Adrenal gland (tissue), 5 donors: ENCODE measurements around the gene DIO3.

Experiments
- CTCF ChIP-seq, 6 experiments: fragments of 450-650 bp in 4 of 6; fragments of 200-600 bp in 2 of 6; sonication (generic) in 1 of 6; IDR thresholded peaks; 1 replicate in 5 of 6; 2 replicates in 1 of 6; pipeline versions ENCODE4 v1.5.1 to v1.8.0; 2016 to 2021; ENCODE audit warnings: antibody characterized with exemption in 6 of 6, mild to moderate bottlenecking in 2 of 6, moderate library complexity in 1 of 6
- POLR2A ChIP-seq, 2 donors: fragments of 450-650 bp; IDR thresholded peaks; one replicate each; pipeline ENCODE4 v1.6.1; 2017; ENCODE audit warnings: antibody characterized with exemption in 2 of 2, mild to moderate bottlenecking in 2 of 2, moderate library complexity in 1 of 2
- donor health status: DM: no; HTN: no; CAD: no.

- no peak for TF ChIP-seq CTCF (IDR thresholded peaks at IDR 0.05)
- no peak for TF ChIP-seq POLR2A (IDR thresholded peaks at IDR 0.05)
These were observed 40.4 kb upstream of the DIO3 start for GRCh38 chr14:101520621-101521472.
